HFFc6 (cell line): ENCODE data around the gene GPR68. TPM values are rescaled to one million over a fixed set of nuclear protein-coding genes. Genes with fewer than 3 reads are reported as not detected.

Experiments used
- DNase-seq: peaks from one replicate; pipeline ENCODE4 v3.0.0-alpha.2; 2018
- H3K27ac Mint-ChIP-seq: 2 replicates; pipeline ENCODE4 v1.8.0; 2020; ENCODE audit warnings: mild to moderate bottlenecking, mixed read lengths
- H3K27me3 Mint-ChIP-seq: 2 replicates; pipeline ENCODE4 v1.8.0; 2021; ENCODE audit warnings: mild to moderate bottlenecking, moderate library complexity, mixed read lengths; ENCODE audit not compliant: insufficient read depth
- H3K36me3 Mint-ChIP-seq: 2 replicates; pipeline ENCODE4 v1.8.0; 2021; ENCODE audit warnings: low read depth, mixed read lengths
- H3K4me1 Mint-ChIP-seq: 2 replicates; pipeline ENCODE4 v1.8.0; 2020; ENCODE audit warnings: low read depth, mixed read lengths
- H3K4me3 Mint-ChIP-seq: 2 replicates; pipeline ENCODE4 v1.8.0; 2020; ENCODE audit warnings: mild to moderate bottlenecking, moderate library complexity, mixed read lengths
- H3K9me3 Mint-ChIP-seq: 2 replicates; pipeline ENCODE4 v1.8.0; 2020; ENCODE audit warnings: mild to moderate bottlenecking, mixed read lengths
- total RNA-seq, 6 experiments: library from RNA; stranded (reverse); fragmentation: NEBNext Ultra II Directional; extraction: Animal tissue kit (Norgen Biotek cat#: 25700); gene quantifications; 2 replicates in 1 of 6; 3 replicates in 5 of 6; pipeline ENCODE4 v1.2.3, GENCODE V29; 2021
- TF ChIP-seq, protein P1 (sequence below): fragments of 200-600 bp; sonication (generic); IDR thresholded peaks from 2 replicates; pipeline ENCODE4 v1.5.0; 2021; ENCODE audit warnings: antibody characterized with exemption, mild to moderate bottlenecking

The GPR68 gene
- total RNA-seq, 6 experiments from 2014 or later, result 0.34 to 0.88 (median 0.52) TPM

DNA sequence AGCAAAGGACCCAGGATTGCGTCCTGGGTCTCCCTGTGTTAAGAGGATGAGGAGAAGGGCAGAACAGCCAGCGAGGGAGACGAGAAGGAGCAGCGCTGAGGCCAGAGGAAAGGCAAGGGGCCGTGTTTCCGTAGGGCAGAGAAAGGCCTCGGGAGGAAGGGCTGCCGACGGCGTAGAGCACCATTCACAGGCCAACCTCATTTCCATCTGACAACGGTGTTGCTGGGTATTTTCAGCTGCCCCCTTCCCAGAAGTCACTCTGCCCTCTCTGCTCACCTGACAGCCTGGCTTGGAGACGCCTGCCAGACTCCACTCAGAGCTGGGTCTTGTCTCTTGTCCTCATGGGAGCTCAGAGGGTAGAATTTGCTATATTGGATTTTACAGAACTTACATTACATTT, 51.4 kb downstream of the GPR68 start:
- H3K36me3 Mint-ChIP-seq, result peaks cover 6% of the 10 kb centered on the region; the same call in 1 of the 2 replicates
- no peak overlapping the region for H3K4me3 Mint-ChIP-seq
- no peaks in the 10 kb centered on the region; the same call in none of the 2 replicates for H3K27me3 Mint-ChIP-seq
- H3K27ac Mint-ChIP-seq, result no peak overlapping the region
- no peak for DNase-seq
- no peaks in the 10 kb centered on the region for H3K4me1 Mint-ChIP-seq
- TF ChIP-seq, protein P1, sequence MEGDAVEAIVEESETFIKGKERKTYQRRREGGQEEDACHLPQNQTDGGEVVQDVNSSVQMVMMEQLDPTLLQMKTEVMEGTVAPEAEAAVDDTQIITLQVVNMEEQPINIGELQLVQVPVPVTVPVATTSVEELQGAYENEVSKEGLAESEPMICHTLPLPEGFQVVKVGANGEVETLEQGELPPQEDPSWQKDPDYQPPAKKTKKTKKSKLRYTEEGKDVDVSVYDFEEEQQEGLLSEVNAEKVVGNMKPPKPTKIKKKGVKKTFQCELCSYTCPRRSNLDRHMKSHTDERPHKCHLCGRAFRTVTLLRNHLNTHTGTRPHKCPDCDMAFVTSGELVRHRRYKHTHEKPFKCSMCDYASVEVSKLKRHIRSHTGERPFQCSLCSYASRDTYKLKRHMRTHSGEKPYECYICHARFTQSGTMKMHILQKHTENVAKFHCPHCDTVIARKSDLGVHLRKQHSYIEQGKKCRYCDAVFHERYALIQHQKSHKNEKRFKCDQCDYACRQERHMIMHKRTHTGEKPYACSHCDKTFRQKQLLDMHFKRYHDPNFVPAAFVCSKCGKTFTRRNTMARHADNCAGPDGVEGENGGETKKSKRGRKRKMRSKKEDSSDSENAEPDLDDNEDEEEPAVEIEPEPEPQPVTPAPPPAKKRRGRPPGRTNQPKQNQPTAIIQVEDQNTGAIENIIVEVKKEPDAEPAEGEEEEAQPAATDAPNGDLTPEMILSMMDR, result no peak
- H3K9me3 Mint-ChIP-seq, result no peaks in the 10 kb centered on the region

DNA sequence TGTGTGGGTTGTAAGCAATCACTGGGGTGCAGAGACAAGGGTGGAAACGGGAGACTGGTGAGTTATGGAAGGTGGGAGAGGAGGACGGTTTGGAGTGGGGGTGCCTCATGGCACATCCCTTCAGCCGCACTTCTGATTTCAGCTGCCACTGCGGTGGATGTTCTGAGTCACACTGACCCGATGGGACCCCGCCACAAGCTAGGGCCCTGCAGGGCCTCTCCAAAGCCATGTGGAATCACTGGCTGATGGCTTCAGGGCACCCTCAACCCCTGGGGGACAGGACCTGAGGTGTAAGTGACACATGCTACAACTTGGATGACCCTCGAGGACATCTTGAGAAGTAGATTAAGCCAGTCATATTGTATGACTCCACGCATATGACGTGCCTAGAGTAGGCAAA, 53.7 kb downstream of the GPR68 start:
- H3K36me3 Mint-ChIP-seq, result peaks cover 6% of the 10 kb centered on the region; the same call in 1 of the 2 replicates
- no peaks in the 10 kb centered on the region; the same call in none of the 2 replicates for H3K27me3 Mint-ChIP-seq
- no peak overlapping the region for H3K27ac Mint-ChIP-seq
- TF ChIP-seq, protein P1, result no peak
- no peak overlapping the region for H3K4me3 Mint-ChIP-seq
- peaks cover 11% of the 10 kb centered on the region for H3K4me1 Mint-ChIP-seq
- DNase-seq, result no peak
- H3K9me3 Mint-ChIP-seq, result no peaks in the 10 kb centered on the region

DNA sequence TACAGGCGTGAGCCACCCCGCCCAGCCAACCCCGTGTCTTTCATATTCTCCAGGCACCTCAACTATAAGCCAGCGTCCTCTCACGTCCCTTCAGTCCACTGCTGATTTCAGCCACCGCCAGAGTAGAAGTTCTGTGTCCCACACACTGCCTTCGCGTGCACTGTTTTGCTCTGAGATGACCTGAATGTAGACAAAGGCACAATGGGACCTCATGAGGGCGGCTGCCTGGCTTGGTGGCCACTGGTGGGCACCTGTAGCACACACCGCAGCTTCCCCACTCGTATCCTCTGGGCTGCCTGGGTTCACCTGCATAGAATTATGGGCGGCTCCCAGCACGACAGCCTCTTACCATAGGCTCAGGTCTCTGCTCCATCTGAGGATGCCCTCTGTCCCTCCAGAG, 57.2 kb downstream of the GPR68 start:
- no peak overlapping the region for H3K27ac Mint-ChIP-seq
- H3K36me3 Mint-ChIP-seq, result peaks cover 6% of the 10 kb centered on the region; the same call in 1 of the 2 replicates
- H3K4me1 Mint-ChIP-seq, result peaks cover 17% of the 10 kb centered on the region

DNA sequence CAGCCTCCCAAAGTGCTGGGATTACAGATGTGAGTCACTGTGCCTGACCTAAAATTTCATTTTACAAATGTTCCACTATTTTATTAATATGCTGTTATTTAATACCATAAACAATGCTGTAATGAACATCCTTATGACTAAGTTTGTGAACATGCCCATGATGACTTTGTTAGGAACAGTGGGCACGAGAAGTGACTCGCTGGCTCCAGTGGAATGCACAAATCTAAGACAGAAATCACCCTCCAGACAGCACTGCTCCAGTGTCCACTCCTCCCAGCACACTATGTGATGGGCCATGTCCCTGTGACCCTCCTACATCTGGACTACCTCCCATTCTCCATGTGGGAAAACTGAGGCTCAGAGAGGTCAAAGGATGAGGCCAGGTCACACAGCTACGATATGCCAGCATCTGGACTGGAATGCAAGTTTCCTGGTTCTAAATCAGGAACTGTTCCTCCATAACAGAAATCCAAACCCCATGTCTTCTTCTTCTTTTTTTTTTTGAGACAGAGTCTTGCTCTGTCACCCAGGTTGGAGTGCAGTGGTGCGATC, 57.9 kb downstream of the GPR68 start:
- Mint-ChIP-seq H3K4me1 (peaks cover 17% of the 10 kb centered on the region), H3K36me3 (peaks cover 6% of the 10 kb centered on the region; the same call in 1 of the 2 replicates), H3K9me3 (no peaks in the 10 kb centered on the region), H3K27me3 (no peaks in the 10 kb centered on the region; the same call in 1 of the 2 replicates), H3K4me3 (no peak overlapping the region), H3K27ac (peak overlapping the region; percentile 46; the same call in 1 of the 2 replicates)
- DNase-seq, result peak; percentile 31
- TF ChIP-seq, protein P1, result no peak

More for the DNA sequence above, 57.2 kb downstream of the GPR68 start:
- no peak for DNase-seq
- H3K9me3 Mint-ChIP-seq, result no peaks in the 10 kb centered on the region
- TF ChIP-seq, protein P1, result no peak
- no peak overlapping the region for H3K4me3 Mint-ChIP-seq
- H3K27me3 Mint-ChIP-seq, result no peaks in the 10 kb centered on the region; the same call in 1 of the 2 replicates

DNA sequence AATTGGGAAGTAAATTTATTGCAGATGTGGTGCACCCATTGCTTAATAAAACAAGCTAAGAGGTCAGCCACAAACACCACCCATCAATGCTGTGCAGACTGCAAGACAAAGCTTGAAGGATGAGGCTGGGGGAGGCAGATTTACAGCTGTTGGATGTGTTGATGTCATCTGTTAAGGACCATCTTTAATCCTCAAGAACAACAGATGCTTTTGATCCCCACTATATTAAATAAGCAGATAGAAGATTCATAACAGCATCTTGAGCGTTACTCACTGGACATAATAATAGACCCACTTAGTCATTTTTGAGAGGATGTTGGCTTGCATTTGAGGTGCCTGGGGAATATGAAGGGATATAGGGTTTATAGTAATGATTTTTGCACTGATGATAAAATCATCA, 58.8 kb downstream of the GPR68 start:
- peaks cover 17% of the 10 kb centered on the region for H3K4me1 Mint-ChIP-seq
- no peak overlapping the region; the same call in 1 of the 2 replicates for H3K27ac Mint-ChIP-seq

More for the DNA sequence above, 58.8 kb downstream of the GPR68 start:
- peak; percentile 6 for DNase-seq
- H3K27me3 Mint-ChIP-seq, result no peaks in the 10 kb centered on the region; the same call in 1 of the 2 replicates
- H3K9me3 Mint-ChIP-seq, result no peaks in the 10 kb centered on the region
- H3K36me3 Mint-ChIP-seq, result peaks cover 6% of the 10 kb centered on the region; the same call in 1 of the 2 replicates
- no peak overlapping the region for H3K4me3 Mint-ChIP-seq
- TF ChIP-seq, protein P1, result no peak
